Measurements from ENCODE around the gene ARIH2. TPM values are rescaled to one million over a fixed set of nuclear protein-coding genes. Genes with fewer than 3 reads are reported as not detected.

Gene ARIH2
- total and polyA plus RNA-seq, 2 of the 8 experiments (the other 6 are each of a cell fraction or from before 2014, with no cell fraction given): 72.9 to 136 TPM

DNA sequence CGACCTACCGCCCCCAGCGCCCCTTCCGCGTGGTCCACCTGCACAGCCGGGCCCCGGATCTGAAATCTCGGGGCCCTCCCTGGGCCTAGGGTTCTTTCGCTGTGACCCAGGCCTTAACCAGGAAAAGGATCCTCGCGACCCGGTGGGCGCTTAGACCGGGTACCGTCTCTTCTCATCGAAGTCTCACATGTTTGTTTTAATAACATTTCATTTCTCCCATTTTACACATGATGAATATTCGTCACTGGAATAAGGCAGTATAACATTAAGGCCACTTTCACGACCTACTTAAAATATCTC is 100.0 kb downstream of the ARIH2 start:
- H2BK5ac ChIP-seq (ENCODE audit: low read depth, low read length): no peak overlapping the region; the same call in 1 of the 2 replicates
- no peak overlapping the region for H2AFZ ChIP-seq (ENCODE audit: low read length)
- H3K27ac ChIP-seq (ENCODE audit: low read depth, low read length): no peak overlapping the region
- H2BK20ac ChIP-seq (ENCODE audit: low read length): no peak overlapping the region
- H3K9me3 ChIP-seq (ENCODE audit: insufficient read depth in 2 of 2, low read depth in 1 of 2, low read length in 1 of 2): no peaks in the 10 kb centered on the region
- peaks cover 32% of the 10 kb centered on the region for H3K23me2 ChIP-seq (ENCODE audit: low read depth, low read length)
- no peak overlapping the region for H2BK15ac ChIP-seq (ENCODE audit: low read length)
- no peak overlapping the region for H2BK12ac ChIP-seq (ENCODE audit: low read depth, low read length)
- TF ChIP-seq GTF2F1 (IDR thresholded peaks at IDR 0.05; ENCODE audit: borderline replicate concordance, low read depth, low read length): no peak
- peak in 1 of 2 experiments; percentile 8; a peak in 1 of 4 replicates for TF ChIP-seq RAD21 (IDR thresholded peaks at IDR 0.05 in 1 of 2, conservative IDR thresholded peaks at IDR 0.05 in 1 of 2; ENCODE audit: low read depth in 2 of 2, low read length in 2 of 2)
- peak overlapping the region in 2 of 4 experiments; percentile 47 to 54; a peak in 3 of 7 replicates for H3K9ac ChIP-seq (replicated peaks in 1 of 4; ENCODE audit: extremely low read depth in 1 of 4, low read depth in 3 of 4, low read length in 3 of 4)
- DNase-seq (ENCODE audit: low read depth in 1 of 2, low spot score in 2 of 2) (no peak), FAIRE-seq (no peak)
- H3K4me3 ChIP-seq (ENCODE audit: extremely low read depth in 1 of 4, insufficient read depth in 2 of 4, low read depth in 3 of 4, low read length in 4 of 4): peak overlapping the region; percentile 44 to 77 (median 69)
- H2AK5ac ChIP-seq (ENCODE audit: low read depth, low read length): no peak overlapping the region
- ChIA-PET POLR2A (ENCODE audit: partially characterized antibody) (interaction anchor here (1.0 to 38.8 kb wide), 5 partner anchors 6 to 87 kb away, joined by 3 to 1518 read pairs (median 141); partner anchors contain the start of genes DALRD3, IMPDH2, NDUFAF3 and P4HTM), CTCF (ENCODE audit: partially characterized antibody) (interaction anchor here (24.3 kb wide), 1 partner anchor 28 kb away, joined by 467 read pairs; the partner anchor contains the start of gene P4HTM)
- peaks cover 11 to 33% (median 21%) of the 10 kb centered on the region in 4 experiments for H3K36me3 ChIP-seq (ENCODE audit: control insufficient read depth in 2 of 4, insufficient read depth in 4 of 4, low read length in 3 of 4)
- H4K5ac ChIP-seq (ENCODE audit: insufficient read length, low read depth, low read length): peak overlapping the region; percentile 73
- H4K20me1 ChIP-seq (replicated peaks in 1 of 2; ENCODE audit: control insufficient read depth in 1 of 2, insufficient read depth in 2 of 2, low read length in 2 of 2): peaks cover 19 to 20% of the 10 kb centered on the region in 2 experiments
- H4K91ac ChIP-seq (replicated peaks; ENCODE audit: insufficient read length, low read length): no peak overlapping the region
- H3K56ac ChIP-seq (replicated peaks; ENCODE audit: insufficient read length, low read depth, low read length): no peak overlapping the region
- H3K79me1 ChIP-seq (ENCODE audit: low read depth, low read length): peaks cover 5% of the 10 kb centered on the region
- no peak overlapping the region for H3K23ac ChIP-seq (ENCODE audit: insufficient read length)
- peaks cover 0 to 19% of the 10 kb centered on the region in 2 experiments; a peak in 1 of 4 replicates for H3K79me2 ChIP-seq (ENCODE audit: control insufficient read depth in 1 of 2, insufficient read depth in 2 of 2, low read length in 2 of 2)
- no peaks in the 10 kb centered on the region for H3K27me3 ChIP-seq (replicated peaks in 1 of 4; ENCODE audit: control insufficient read depth in 3 of 4, extremely low read depth in 1 of 4, insufficient read depth in 3 of 4, low read length in 3 of 4)
- WGBS, 2 experiments (ENCODE audit: extremely low coverage in 1 of 2, insufficient coverage in 1 of 2, insufficient read length in 1 of 2, insufficient replicate concordance in 2 of 2, low coverage in 1 of 2, low lambda C conversion rate in 2 of 2, missing lambda C conversion rate in 1 of 2): 9% methylated on average over 16 of the region's 18 CpGs; no CpG with 5 or more reads in 1 of the 2 experiments
- no peak overlapping the region for H3K18ac ChIP-seq (ENCODE audit: extremely low read depth, low read length)
- H3K4me1 ChIP-seq (replicated peaks in 1 of 4; ENCODE audit: control insufficient read depth in 3 of 4, insufficient read depth in 4 of 4, low read length in 3 of 4): peaks cover 0 to 23% (median 13%) of the 10 kb centered on the region in 4 experiments; a peak in 6 of 7 replicates
- no peak overlapping the region for H3K4ac ChIP-seq (replicated peaks; ENCODE audit: insufficient read length, low read depth, low read length)
- no peak overlapping the region for H3K14ac ChIP-seq (ENCODE audit: insufficient read length)
- H4K8ac ChIP-seq (ENCODE audit: extremely low read depth, insufficient read depth, low read length): peak overlapping the region; percentile 93; the same call in 1 of the 2 replicates
- no peak overlapping the region for H2BK120ac ChIP-seq (replicated peaks; ENCODE audit: low read depth, low read length)
- peak overlapping the region; percentile 88 to 90 for H3K4me2 ChIP-seq (ENCODE audit: insufficient read depth in 1 of 2, low read depth in 2 of 2, low read length in 2 of 2)

Measured in H1 (cell line).